HCT116 (cell line): ENCODE measurements around the gene GDPD5. TPM values are rescaled to one million over a fixed set of nuclear protein-coding genes. Genes with fewer than 3 reads are reported as not detected.

Source experiments
- ATAC-seq: fragments of 200-7000 bp; cut with Tn5 transposase; 2 replicates; pipeline ENCODE4 v1.9.1; 2020; ENCODE audit warnings: mild to moderate bottlenecking, moderate library complexity
- BruUV-seq: library from RNA; stranded (reverse); fragments of 400-500 nt; replicated peaks from 2 replicates; lab custom pipeline; 2021; lab: Mats Ljungman, UMichigan
- CTCF ChIA-PET: fragments of 300-600 bp; sonication (Branson Sonifier 250); formaldehyde crosslinking; loops from one replicate; lab custom pipeline; 2021; ENCODE audit warnings: antibody characterized with exemption; lab: Charles Lee
- POLR2A ChIA-PET: fragments of 300-600, 350-600 bp; sonication (Branson Sonifier 250); formaldehyde crosslinking; loops from one replicate; lab custom pipeline; 2021; ENCODE audit warnings: antibody characterized with exemption; lab: Charles Lee
- RAD21 ChIA-PET, 2 experiments: fragments of 300-600 bp; sonication (Branson Sonifier 250); formaldehyde crosslinking; loops; one replicate each; lab custom pipeline; 2023; ENCODE audit warnings: low total read pairs in 2 of 2; ENCODE audit not compliant: uncharacterized antibody in 2 of 2, unreplicated experiment in 2 of 2, low non-redundant PET in 1 of 2; lab: Charles Lee
- DNase-seq: peaks from one replicate; pipeline ENCODE4 v3.0.0-alpha.2; 2010; ENCODE audit warnings: low read depth, low spot score
- H2AFZ ChIP-seq: fragments of 200-600 bp; shearing (Covaris generic), sonication (generic); 2 replicates; pipeline ENCODE4 v1.6.1; 2017; ENCODE audit warnings: low read depth, mixed run types, mixed read lengths, antibody characterized with exemption, low read length; ENCODE audit not compliant: poor library complexity, severe bottlenecking
- H3K27ac ChIP-seq: 2 replicates; pipeline ENCODE4 v1.5.1; 2012; ENCODE audit warnings: low read depth, low read length
- H3K27me3 ChIP-seq: fragments of 200-600 bp; sonication (generic); 2 replicates; pipeline ENCODE4 v1.6.1; 2016; ENCODE audit warnings: mixed run types, low read length, mixed read lengths; ENCODE audit not compliant: insufficient read depth
- H3K36me3 ChIP-seq, 2 experiments: fragments of 200-500 bp in 1 of 2; fragments of 200-600 bp in 1 of 2; sonication (Bioruptor generic) in 1 of 2; sonication (generic) in 1 of 2; 2 replicates each; pipeline versions ENCODE4 v1.5.1 to v1.6.1; 2014 to 2016; ENCODE audit warnings: low read length in 2 of 2, inconsistent platforms in 1 of 2, mixed read lengths in 1 of 2, mixed run types in 1 of 2; ENCODE audit not compliant: insufficient read depth in 2 of 2, control insufficient read depth in 1 of 2
- H3K4me1 ChIP-seq, 2 experiments: fragments of 200-600 bp in 1 of 2; sonication (generic) in 1 of 2; 2 replicates each; pipeline versions ENCODE4 v1.5.1 to v1.6.1; 2012 to 2017; ENCODE audit warnings: low read length in 2 of 2, inconsistent platforms in 1 of 2, mild to moderate bottlenecking in 1 of 2, mixed read lengths in 1 of 2, mixed run types in 1 of 2, moderate library complexity in 1 of 2; ENCODE audit not compliant: insufficient read depth in 2 of 2, control insufficient read depth in 1 of 2
- H3K4me2 ChIP-seq: fragments of 200-600 bp; sonication (generic); 2 replicates; pipeline ENCODE4 v1.6.1; 2017; ENCODE audit warnings: mixed run types, low read length, mixed read lengths
- H3K4me3 ChIP-seq, 2 experiments: fragments of 200-600 bp in 1 of 2; sonication (generic) in 1 of 2; replicated peaks in 1 of 2; 2 replicates each; pipeline ENCODE4 v1.5.1; 2011 to 2016; ENCODE audit warnings: low read length in 2 of 2, control low read depth in 1 of 2, low read depth in 1 of 2, mild to moderate bottlenecking in 1 of 2, mixed read lengths in 1 of 2, mixed run types in 1 of 2
- H3K79me2 ChIP-seq: fragments of 200-600 bp; sonication (generic); 2 replicates; pipeline ENCODE4 v1.6.1; 2017; ENCODE audit warnings: mild to moderate bottlenecking, mixed run types, low read length, moderate library complexity, mixed read lengths; ENCODE audit not compliant: insufficient read depth
- H3K9ac ChIP-seq: fragments of 200-600 bp; sonication (generic); 2 replicates; pipeline ENCODE4 v1.6.1; 2016; ENCODE audit warnings: low read length, mixed read lengths
- H3K9me2 ChIP-seq: fragments of 200-600 bp; sonication (generic), shearing (Covaris generic); 2 replicates; pipeline ENCODE4 v1.6.1; 2017; ENCODE audit warnings: mixed run types, mild to moderate bottlenecking, moderate library complexity; ENCODE audit not compliant: insufficient read depth
- H3K9me3 ChIP-seq, 2 experiments: fragments of 200-500 bp in 1 of 2; fragments of 200-600 bp in 1 of 2; sonication (Bioruptor generic) in 1 of 2; sonication (generic) in 1 of 2; 2 replicates each; pipeline ENCODE4 v1.6.1; 2014 to 2017; ENCODE audit warnings: low read length in 2 of 2, mixed read lengths in 2 of 2, inconsistent platforms in 1 of 2, low read depth in 1 of 2, mild to moderate bottlenecking in 1 of 2, mixed run types in 1 of 2, moderate library complexity in 1 of 2; ENCODE audit not compliant: control insufficient read depth in 1 of 2, insufficient read depth in 1 of 2
- H4K20me1 ChIP-seq: fragments of 200-600 bp; sonication (generic), shearing (Covaris generic); 2 replicates; pipeline ENCODE4 v1.6.1; 2017; ENCODE audit warnings: mixed run types, mild to moderate bottlenecking, moderate library complexity; ENCODE audit not compliant: insufficient read depth
- ATF3 ChIP-seq: IDR thresholded peaks from 2 replicates; pipeline ENCODE4 v1.6.1; 2012
- EGR1 ChIP-seq: IDR thresholded peaks from 2 replicates; pipeline ENCODE4 v1.6.1; 2012; ENCODE audit warnings: low read depth
- ELF1 ChIP-seq: IDR thresholded peaks from 2 replicates; pipeline ENCODE4 v1.6.1; 2012; ENCODE audit warnings: low read depth, borderline replicate concordance
- EZH2 ChIP-seq: fragments of 200-600 bp; sonication (generic); IDR thresholded peaks from 2 replicates; pipeline ENCODE4 v1.6.1; 2017; ENCODE audit warnings: antibody characterized with exemption, mixed run types
- FOSL1 ChIP-seq: IDR thresholded peaks from 2 replicates; pipeline ENCODE4 v1.6.1; 2012; ENCODE audit warnings: low read depth
- JUND ChIP-seq: IDR thresholded peaks from 2 replicates; pipeline ENCODE4 v1.6.1; 2012
- MAX ChIP-seq: IDR thresholded peaks from 2 replicates; pipeline ENCODE4 v1.6.1; 2012
- POLR2AphosphoS5 ChIP-seq: IDR thresholded peaks from 2 replicates; pipeline ENCODE4 v1.6.1; 2011; ENCODE audit warnings: mild to moderate bottlenecking, low read depth, low read length, moderate library complexity
- RAD21 ChIP-seq: IDR thresholded peaks from 2 replicates; pipeline ENCODE4 v1.6.1; 2012; ENCODE audit warnings: low read depth, mild to moderate bottlenecking
- SRF ChIP-seq: IDR thresholded peaks from 2 replicates; pipeline ENCODE4 v1.6.1; 2012; ENCODE audit warnings: low read depth
- TCF7L2 ChIP-seq: IDR thresholded peaks from 2 replicates; pipeline ENCODE4 v1.7.0; 2011; ENCODE audit warnings: borderline replicate concordance, inconsistent platforms; ENCODE audit not compliant: insufficient read depth, insufficient read length; ENCODE audit errors: extremely low read depth
- YY1 ChIP-seq: IDR thresholded peaks from 2 replicates; pipeline ENCODE4 v1.6.1; 2011; ENCODE audit warnings: low read length, low read depth, moderate library complexity, mild to moderate bottlenecking; ENCODE audit not compliant: insufficient replicate concordance; ENCODE audit errors: extremely low read depth
- ZBTB33 ChIP-seq: IDR thresholded peaks from 2 replicates; pipeline ENCODE4 v1.6.1; 2011; ENCODE audit warnings: mild to moderate bottlenecking, low read length, moderate library complexity; ENCODE audit not compliant: insufficient replicate concordance; ENCODE audit errors: extremely low read depth
- ZFX ChIP-seq: fragments of 450-650 bp; IDR thresholded peaks from 2 replicates; pipeline ENCODE4 v1.6.1; 2017
- intact Hi-C: fragments of 100-400 bp; cut with micrococcal nuclease; formaldehyde crosslinking; loops from 2 replicates; pipeline ENCODE4 v1.10.0; 2022
- total RNA-seq: library from RNA; stranded (reverse); gene quantifications from one replicate; pipeline ENCODE4 v1.2.1, GENCODE V29; 2021; ENCODE audit not compliant: unreplicated experiment

The GDPD5 gene
- total RNA-seq, 1 experiment from 2014 or later = 27.5 TPM

GRCh38 chr11:75571625-75572024 is 45.9 kb upstream of the GDPD5 start:
- ATAC-seq (no peak), DNase-seq (no peak)
- Histone ChIP-seq H4K20me1 (no peaks in the 10 kb centered on the region), H3K27ac (no peak overlapping the region), H3K79me2 (peaks cover 10% of the 10 kb centered on the region), H3K27me3 (no peaks in the 10 kb centered on the region), H3K9ac (no peak overlapping the region), H3K9me3 (no peaks in the 10 kb centered on the region), H3K36me3 (peaks cover 33 to 46% of the 10 kb centered on the region in 2 experiments), H3K4me2 (no peak overlapping the region), H3K4me1 (peaks cover 0 to 3% of the 10 kb centered on the region in 2 experiments; a peak in 1 of 4 replicates), H2AFZ (no peak overlapping the region), H3K4me3 (no peak overlapping the region), H3K9me2 (no peaks in the 10 kb centered on the region)
- no peak for TF ChIP-seq YY1
- TF ChIP-seq POLR2AphosphoS5 = no peak
- TF ChIP-seq MAX = no peak
- TF ChIP-seq EZH2 = no peak
- no peak for TF ChIP-seq JUND
- TF ChIP-seq RAD21 = no peak
- no peak for TF ChIP-seq FOSL1
- no peak for TF ChIP-seq SRF
- no peak for TF ChIP-seq ATF3
- TF ChIP-seq EGR1 = no peak
- no peak for TF ChIP-seq ZBTB33
- TF ChIP-seq ZFX = no peak
- no peak for TF ChIP-seq TCF7L2
- TF ChIP-seq ELF1 = no peak
- ChIA-PET CTCF (no interaction called here), RAD21 (no interaction called here), POLR2A (interaction anchor here (1.4 kb wide), 1 partner anchor 10 kb away, joined by 3 read pairs; the partner anchor contains the start of gene SERPINH1)
- no TSS peak for BruUV-seq
- intact Hi-C loops = no loop called here
